ENCODE data around the gene STAB2.

STAB2 gene

GRCh38 chr12:103748002-103748401 is 160.9 kb downstream of the STAB2 start:
- no peak for DNase-seq (ENCODE audit: low spot score)

DNA sequence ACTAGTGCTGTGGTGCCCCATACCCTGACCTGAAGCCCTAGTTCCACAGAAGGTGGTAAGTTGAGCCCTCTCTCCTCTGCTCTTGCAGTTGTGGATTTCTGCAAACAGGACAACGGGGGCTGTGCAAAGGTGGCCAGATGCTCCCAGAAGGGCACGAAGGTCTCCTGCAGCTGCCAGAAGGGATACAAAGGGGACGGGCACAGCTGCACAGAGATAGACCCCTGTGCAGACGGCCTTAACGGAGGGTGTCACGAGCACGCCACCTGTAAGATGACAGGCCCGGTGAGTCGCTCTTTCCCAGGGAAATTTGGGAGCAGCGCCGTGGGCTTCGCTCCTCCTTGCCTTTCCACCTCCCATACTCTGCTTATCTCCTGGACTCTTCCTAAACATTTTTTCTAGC is 161.8 kb downstream of the STAB2 start:
- DNase-seq (ENCODE audit: low spot score): no peak

- DNase-seq (ENCODE audit: low spot score): no peak
Observed at GRCh38 chr12:103751171-103751570, 164.1 kb downstream of the STAB2 start.

- no peak for DNase-seq (ENCODE audit: low spot score)
Observed at GRCh38 chr12:103751600-103751999, 164.5 kb downstream of the STAB2 start.

GRCh38 chr12:103755425-103755824 is 168.4 kb downstream of the STAB2 start:
- DNase-seq (ENCODE audit: low spot score): no peak

GRCh38 chr12:103756443-103756842 is 169.4 kb downstream of the STAB2 start:
- no peak for DNase-seq (ENCODE audit: low spot score)

DNA sequence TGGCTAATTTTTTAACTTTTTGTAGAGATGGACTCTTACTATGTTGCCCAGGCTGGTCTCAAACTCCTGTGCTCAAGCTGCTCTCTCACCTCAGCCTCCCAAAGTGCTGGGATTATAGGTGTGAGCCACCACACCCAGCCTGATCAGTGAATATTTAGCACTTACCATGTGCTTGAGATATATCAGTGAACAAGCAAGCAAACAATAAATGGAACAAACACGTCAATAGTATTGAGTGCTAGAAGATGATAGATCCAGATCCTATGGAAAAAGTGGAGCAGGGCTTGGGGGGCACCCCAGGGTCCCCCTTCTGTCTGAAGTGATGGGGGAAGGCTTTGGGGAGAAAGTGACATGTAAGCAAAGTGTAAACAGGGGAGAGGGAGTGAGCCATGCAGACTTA is 170.2 kb downstream of the STAB2 start:
- no peak for DNase-seq (ENCODE audit: low spot score)

GRCh38 chr12:103758310-103759089 is 171.4 kb downstream of the STAB2 start:
- DNase-seq (ENCODE audit: low spot score): no peak

- DNase-seq (ENCODE audit: low spot score): no peak
Observed at GRCh38 chr12:103762473-103762872, 175.4 kb downstream of the STAB2 start.

DNA sequence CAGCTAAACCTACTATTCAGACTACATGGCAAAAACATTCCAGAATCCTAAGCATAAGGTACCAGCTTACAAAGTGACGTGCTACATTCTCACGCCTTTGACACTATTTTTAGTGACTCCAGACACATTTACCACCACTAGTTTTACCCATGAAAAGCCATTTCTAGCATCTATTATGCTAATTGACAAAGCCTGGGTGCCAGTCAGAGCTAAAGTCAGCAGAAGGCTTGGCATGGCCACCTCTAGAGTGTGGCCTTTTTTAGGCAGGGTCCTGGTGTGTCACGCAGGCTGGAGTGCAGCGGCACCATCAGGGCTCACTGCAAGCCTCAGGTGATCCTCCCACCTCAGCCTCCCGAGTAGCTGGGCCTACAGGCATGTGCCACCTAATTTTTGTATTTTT is 178.2 kb downstream of the STAB2 start:
- no peak for DNase-seq (ENCODE audit: low spot score)

GRCh38 chr12:103766028-103766427 is 179.0 kb downstream of the STAB2 start:
- DNase-seq (ENCODE audit: low spot score): no peak

DNA sequence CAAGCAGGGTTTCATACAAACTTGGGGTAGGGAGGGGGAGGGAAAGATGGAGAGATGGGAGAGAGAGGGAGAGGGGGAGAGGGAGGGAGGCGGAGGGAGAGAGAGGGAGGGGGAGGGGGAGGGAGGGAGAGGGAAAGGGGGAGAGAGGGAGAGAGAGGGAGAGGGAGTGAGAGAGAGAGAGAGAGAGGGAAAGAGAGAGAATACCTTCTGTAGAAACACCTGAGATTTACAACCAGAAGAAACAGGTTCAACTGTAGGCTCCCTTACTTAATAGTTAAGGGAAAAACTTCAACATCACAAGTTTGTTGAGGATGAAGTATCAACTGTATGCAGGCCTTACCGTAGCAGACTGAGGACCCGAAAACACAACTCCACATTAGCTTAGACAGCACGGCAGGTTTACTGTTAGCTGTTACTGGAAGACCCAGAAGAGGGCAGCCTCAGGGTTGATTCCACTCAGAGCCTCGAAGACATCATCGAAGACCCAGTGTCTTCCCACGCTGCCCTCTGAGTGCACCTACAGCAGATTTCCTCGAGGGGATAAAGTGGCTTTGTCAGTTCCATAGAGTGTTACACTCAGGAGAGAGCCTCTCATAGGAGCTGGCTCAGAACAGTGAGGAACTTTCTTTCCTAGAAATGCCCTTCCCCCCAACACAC is 181.5 kb downstream of the STAB2 start:
- DNase-seq (ENCODE audit: low spot score): no peak

DNA sequence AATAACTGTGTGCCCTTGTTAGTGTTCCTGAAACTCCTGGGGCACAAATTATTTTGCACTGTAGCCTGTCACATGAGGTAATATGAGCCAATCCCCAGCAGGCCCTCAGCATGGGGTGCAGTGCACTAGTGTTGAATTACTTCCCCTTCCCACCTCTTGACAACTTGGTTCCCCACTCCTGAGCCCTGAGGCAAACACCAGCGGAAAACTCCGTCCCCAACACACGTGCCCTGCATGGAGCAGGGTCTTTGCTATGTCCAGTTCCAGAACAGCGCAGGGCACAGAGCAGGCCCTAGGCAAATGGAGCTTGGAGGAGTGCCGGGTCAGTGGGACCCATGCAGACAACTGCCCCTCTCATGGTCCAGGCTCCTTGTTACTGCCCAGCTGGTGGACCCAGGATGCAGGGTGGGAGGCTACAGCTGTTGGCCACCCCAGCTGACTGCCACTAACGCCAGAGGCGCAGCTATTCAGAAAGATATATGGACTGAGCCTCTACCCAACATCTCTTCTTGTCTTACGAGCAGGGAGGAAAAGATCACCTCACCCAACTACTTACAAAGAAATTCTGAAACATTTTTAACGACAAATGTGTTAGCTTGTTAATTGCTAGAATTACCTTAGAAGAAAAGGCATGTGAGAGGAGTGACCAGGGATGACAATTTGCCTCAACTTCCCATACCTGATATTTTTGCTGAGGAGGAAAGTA is 182.3 kb downstream of the STAB2 start:
- DNase-seq (ENCODE audit: low spot score): no peak

- peak; percentile 26 for DNase-seq (ENCODE audit: low spot score)
Observed at GRCh38 chr12:103771466-103771865, 184.4 kb downstream of the STAB2 start.

- no peak for DNase-seq (ENCODE audit: low spot score)
Observed at GRCh38 chr12:103772367-103773108, 185.5 kb downstream of the STAB2 start.

DNA sequence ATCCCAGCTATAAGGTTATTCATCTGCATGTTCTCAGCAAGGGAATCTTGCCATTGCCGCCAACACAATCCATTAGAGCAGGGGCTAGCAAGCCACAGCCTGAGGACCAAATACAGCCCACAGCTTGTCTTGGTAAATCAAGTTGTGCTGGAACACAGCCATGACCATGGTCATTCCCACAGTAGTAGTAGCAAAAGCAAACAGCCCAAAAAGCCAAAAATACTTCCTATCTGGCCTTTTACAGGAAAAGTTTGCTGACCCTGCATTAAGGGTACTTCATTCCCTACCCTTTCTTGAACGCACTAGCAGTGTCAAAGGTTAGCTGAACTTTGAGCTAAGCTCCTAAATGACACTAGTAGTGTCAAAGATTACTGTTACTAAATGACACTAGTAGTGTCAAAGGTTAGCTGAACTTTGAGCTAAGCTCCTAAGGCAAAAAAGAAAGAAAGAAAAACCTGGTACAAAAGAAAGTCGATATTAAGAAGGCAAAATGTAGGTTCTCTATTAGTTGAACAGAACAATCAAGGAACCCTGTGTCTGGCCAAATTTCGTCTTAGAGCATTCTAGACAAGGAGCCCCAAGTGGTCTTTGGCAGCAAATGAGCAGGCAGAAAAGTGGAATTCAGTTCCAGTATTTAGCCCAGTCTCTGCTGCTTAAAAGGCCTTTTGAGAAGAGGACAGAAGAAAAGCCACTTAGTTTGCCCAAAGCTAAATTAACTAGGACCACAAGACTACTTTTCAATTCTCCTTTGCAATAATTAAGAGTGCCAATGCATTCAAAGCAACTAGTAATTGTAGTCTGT is 186.2 kb downstream of the STAB2 start:
- DNase-seq (ENCODE audit: low spot score): no peak

DNA sequence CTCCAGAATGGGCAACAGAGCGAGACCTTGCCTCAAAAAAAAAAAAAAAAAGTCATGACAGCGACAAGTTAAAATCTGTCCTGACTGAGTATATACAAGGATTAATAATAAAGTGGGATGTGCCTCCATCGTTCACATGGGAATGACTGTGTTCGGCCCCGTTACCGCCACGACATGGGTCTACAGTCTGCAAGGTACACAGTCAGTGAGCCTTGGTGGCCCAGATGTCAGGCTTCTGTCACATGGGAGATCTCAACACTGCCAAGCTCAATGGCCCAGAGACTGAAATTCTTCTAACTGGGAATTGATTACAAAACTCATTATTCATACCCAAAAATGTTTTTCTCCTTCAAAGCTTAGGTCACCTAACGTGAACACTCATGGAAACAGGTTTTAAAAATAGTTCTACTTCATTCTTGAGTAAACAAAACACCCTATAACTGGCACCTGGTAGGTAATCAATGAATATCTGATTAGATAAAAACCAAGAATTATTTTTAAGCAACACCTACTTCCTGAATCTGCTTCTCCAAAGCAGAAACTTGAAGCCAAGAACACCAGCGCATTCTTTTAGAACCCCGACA is 188.0 kb downstream of the STAB2 start:
- DNase-seq (ENCODE audit: low spot score): no peak

- DNase-seq (ENCODE audit: low spot score): no peak
Observed at GRCh38 chr12:103778781-103779180, 191.7 kb downstream of the STAB2 start.

DNA sequence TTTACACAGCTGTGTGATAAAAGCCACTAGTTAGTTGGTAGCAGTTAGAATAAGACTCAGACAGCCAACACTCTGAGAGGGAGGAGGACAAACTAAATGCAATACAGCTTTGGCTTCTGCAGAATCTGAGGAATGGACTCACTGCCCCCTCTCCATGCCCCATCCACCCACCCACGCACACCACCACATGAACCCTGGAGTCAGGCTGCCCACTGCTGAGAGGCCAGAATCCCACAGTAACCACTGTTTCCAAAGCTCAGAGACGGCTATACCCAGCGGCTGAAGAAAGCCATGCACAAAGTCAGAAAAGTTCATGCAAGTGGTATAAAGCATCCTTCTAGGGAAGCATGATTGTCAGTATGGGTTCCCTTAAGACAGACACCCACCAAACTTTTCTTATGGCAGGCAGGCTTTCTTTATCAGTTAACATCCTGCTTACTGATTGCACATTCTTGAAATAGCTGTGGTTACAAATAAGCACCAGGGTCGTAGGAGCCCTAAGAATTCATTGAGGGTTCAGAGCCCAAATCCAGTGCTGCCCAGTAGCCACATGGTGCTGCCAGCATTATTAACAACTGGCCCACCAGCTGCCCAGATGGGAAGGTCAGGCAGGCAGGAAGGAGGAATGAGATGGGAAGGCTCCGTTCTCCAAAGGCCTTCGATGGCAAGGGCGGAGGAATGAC is 192.5 kb downstream of the STAB2 start:
- DNase-seq (ENCODE audit: low spot score): no peak

GRCh38 chr12:103780093-103780440 is 193.0 kb downstream of the STAB2 start:
- DNase-seq (ENCODE audit: low spot score): no peak

GRCh38 chr12:103780992-103781391 is 193.9 kb downstream of the STAB2 start:
- no peak for DNase-seq (ENCODE audit: low spot score)

All from COLO829 (cell line).